ENCODE data around the gene PKHD1.

The PKHD1 gene

GRCh38 chr6:52042141-52042885, 45.1 kb downstream of the PKHD1 start:
- no peak for DNase-seq

- no peak for DNase-seq
These were observed 46.3 kb downstream of the PKHD1 start for GRCh38 chr6:52041134-52041533.

GRCh38 chr6:52027699-52028098, 59.7 kb downstream of the PKHD1 start:
- no peak for DNase-seq

GRCh38 chr6:52024451-52025068, 62.9 kb downstream of the PKHD1 start:
- DNase-seq: no peak

- DNase-seq: no peak
These were observed 64.7 kb downstream of the PKHD1 start for GRCh38 chr6:52022675-52023074.

- DNase-seq: peak; percentile 17 to 65 (median 35)
These were observed 66.4 kb downstream of the PKHD1 start for GRCh38 chr6:52020945-52021570.

- DNase-seq: no peak
These were observed 67.5 kb downstream of the PKHD1 start for GRCh38 chr6:52019881-52020280.

GRCh38 chr6:52019092-52019491, 68.3 kb downstream of the PKHD1 start:
- DNase-seq: no peak

- DNase-seq: no peak
These were observed 70.3 kb downstream of the PKHD1 start for GRCh38 chr6:52016915-52017748.

GRCh38 chr6:52015953-52016352, 71.5 kb downstream of the PKHD1 start:
- no peak for DNase-seq

GRCh38 chr6:52014391-52014790, 73.0 kb downstream of the PKHD1 start:
- DNase-seq: no peak

GRCh38 chr6:52013035-52013434, 74.4 kb downstream of the PKHD1 start:
- DNase-seq: no peak

- DNase-seq: no peak
These were observed 74.8 kb downstream of the PKHD1 start for GRCh38 chr6:52012582-52012981.

GRCh38 chr6:52010806-52011205, 76.6 kb downstream of the PKHD1 start:
- no peak for DNase-seq

- DNase-seq: no peak
These were observed 77.3 kb downstream of the PKHD1 start for GRCh38 chr6:52010145-52010544.

- no peak for DNase-seq
These were observed 77.8 kb downstream of the PKHD1 start for GRCh38 chr6:52009466-52010140.

GRCh38 chr6:52000064-52000463, 87.3 kb downstream of the PKHD1 start:
- no peak for DNase-seq

- DNase-seq: peak in 2 of 4 experiments; percentile 6 to 16
These were observed 91.0 kb downstream of the PKHD1 start for GRCh38 chr6:51996296-51996947.

GRCh38 chr6:51995214-51995755, 92.1 kb downstream of the PKHD1 start:
- no peak for DNase-seq

- DNase-seq: no peak
These were observed 94.5 kb downstream of the PKHD1 start for GRCh38 chr6:51992876-51993275.

- no peak for DNase-seq
These were observed 97.6 kb downstream of the PKHD1 start for GRCh38 chr6:51989789-51990188.

GRCh38 chr6:51986864-51987263, 100.5 kb downstream of the PKHD1 start:
- DNase-seq: no peak

All from suppressor macrophage (primary cell).